Omental fat pad (tissue), 4 donors: ENCODE results near the gene TECTA. TPM values are rescaled to one million over a fixed set of nuclear protein-coding genes. Genes with fewer than 3 reads are reported as not detected.

Experiments used
- ATAC-seq: fragments of 150-250 bp; one replicate; pipeline ENCODE4 v1.9.1; 2016; ENCODE audit warnings: mild to moderate bottlenecking, moderate library complexity; ENCODE audit not compliant: low FRiP score
- DNase-seq: peaks from one replicate; pipeline ENCODE4 v3.0.0-alpha.2; 2019; ENCODE audit warnings: low spot score
- total RNA-seq, 4 donors: library from RNA; depleted of rRNA; stranded (reverse); fragments of >200 nt; gene quantifications; one replicate each; pipeline ENCODE4 v1.1.0, GENCODE V29; 2016
- TF ChIP-seq, protein P1 (sequence below), 3 donors: fragments of 450-650 bp; IDR thresholded peaks; one replicate each; pipeline ENCODE4 v1.5.1; 2016 to 2017; ENCODE audit warnings: antibody characterized with exemption in 3 of 3, mild to moderate bottlenecking in 3 of 3, moderate library complexity in 2 of 3

The TECTA gene
- total RNA-seq, 4 donors from 2014 or later: 0.48 to 1.5 (median 1.0) TPM

DNA sequence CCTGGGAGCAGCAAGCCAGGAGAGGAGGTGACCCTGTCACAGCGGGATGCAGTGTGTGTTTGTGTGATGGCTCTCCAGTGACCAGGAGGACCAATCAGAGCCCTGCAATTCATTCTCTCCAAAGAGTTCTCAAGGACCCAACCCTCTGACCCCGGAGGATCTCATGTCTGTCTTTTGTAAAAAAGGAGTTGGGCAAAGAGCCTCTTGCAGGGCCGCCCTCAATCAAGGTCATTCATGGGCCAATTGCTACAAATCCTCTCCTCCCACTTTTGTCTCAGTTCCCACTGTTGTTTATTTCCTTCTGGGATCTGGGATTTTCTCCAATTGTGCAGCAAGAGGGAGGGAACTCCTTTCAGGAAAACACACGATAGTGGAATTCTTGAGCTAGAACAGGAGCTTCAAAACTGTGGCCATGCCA lies 4.0 kb downstream of the TECTA start:
- peak; percentile 48 for ATAC-seq
- no peak for DNase-seq

DNA sequence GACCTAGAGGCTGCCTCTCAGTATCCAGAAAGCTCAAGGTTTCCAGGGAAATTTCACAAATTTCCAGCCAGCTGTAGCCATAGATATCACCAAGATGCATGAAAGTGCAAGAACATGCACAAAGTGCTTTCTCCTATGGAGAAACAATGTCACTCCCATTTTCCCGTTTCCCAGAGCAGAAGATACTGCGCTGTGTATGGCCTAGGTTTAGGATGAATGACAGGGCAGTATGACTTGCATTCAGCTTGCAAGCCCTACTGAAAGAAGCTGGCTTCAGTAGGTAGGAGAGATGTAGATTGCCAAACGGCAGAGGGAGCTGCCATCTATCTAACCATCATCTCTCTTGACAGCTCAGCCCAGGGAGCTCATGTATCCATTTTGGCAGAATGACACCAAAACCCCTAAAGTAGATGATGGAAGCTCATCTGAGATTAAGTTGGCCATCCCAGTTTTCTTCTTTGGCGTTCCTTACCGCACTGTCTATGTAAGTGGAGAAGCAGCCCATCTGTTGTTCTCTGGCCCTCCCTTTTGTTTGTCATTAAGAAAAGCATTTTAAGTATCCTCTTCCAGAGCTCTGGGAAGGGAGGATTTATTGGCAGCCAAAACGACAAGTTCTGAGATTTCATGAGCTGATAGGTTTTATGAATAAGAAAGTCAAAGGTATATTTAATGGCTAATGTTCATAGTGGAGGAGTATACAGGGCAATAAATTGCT lies 4.6 kb downstream of the TECTA start:
- DNase-seq (no peak), ATAC-seq (no peak)
- TF ChIP-seq, protein P1, sequence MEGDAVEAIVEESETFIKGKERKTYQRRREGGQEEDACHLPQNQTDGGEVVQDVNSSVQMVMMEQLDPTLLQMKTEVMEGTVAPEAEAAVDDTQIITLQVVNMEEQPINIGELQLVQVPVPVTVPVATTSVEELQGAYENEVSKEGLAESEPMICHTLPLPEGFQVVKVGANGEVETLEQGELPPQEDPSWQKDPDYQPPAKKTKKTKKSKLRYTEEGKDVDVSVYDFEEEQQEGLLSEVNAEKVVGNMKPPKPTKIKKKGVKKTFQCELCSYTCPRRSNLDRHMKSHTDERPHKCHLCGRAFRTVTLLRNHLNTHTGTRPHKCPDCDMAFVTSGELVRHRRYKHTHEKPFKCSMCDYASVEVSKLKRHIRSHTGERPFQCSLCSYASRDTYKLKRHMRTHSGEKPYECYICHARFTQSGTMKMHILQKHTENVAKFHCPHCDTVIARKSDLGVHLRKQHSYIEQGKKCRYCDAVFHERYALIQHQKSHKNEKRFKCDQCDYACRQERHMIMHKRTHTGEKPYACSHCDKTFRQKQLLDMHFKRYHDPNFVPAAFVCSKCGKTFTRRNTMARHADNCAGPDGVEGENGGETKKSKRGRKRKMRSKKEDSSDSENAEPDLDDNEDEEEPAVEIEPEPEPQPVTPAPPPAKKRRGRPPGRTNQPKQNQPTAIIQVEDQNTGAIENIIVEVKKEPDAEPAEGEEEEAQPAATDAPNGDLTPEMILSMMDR (IDR thresholded peaks at IDR 0.05): no peak

More for the DNA sequence above, 4.0 kb downstream of the TECTA start:
- TF ChIP-seq, protein P1 (IDR thresholded peaks at IDR 0.05): no peak

DNA sequence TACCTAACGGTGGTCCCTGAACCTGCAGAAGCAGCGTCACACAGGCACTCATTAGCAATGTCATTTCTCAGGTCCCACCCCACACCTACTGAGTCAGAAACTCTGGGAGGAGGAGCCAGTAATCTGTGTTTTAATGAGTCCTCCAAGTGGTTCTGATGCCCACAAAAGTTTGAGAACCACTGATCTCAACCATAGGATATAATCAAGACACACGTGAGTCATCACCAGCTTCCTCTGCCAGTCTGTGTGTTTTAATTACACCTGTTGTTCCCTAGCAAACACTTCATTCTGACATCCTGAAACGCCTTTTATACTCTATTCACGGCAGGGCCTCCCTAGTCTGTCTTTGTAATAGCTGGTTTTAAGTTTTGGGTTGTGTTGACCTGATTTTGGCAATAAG lies 5.8 kb downstream of the TECTA start:
- TF ChIP-seq, protein P1 (IDR thresholded peaks at IDR 0.05): no peak
- ATAC-seq: no peak
- no peak for DNase-seq

- TF ChIP-seq, protein P1 (IDR thresholded peaks at IDR 0.05): no peak
- DNase-seq: no peak
- ATAC-seq: no peak
Observed at GRCh38 chr11:121108413-121108812, 7.4 kb downstream of the TECTA start.

DNA sequence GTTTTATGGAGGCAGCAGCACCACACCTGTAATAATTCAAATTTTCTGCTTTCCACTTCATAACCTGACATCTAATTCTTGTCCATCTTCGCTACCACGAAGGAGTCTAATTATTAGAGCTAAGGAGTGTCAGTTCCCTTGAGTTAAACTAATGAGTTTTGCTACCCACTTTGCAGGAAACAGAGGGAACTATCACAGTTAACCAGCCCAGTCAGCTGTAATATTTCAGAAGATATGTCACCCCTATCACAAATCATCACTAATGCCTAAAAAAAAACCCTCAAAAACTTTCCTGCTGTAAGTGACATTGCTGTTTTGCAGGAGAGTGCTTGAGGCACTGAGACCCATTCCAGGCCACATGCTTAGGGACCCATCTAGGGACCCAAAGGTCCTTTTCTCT lies 8.4 kb downstream of the TECTA start:
- TF ChIP-seq, protein P1 (IDR thresholded peaks at IDR 0.05): no peak
- DNase-seq: no peak

DNA sequence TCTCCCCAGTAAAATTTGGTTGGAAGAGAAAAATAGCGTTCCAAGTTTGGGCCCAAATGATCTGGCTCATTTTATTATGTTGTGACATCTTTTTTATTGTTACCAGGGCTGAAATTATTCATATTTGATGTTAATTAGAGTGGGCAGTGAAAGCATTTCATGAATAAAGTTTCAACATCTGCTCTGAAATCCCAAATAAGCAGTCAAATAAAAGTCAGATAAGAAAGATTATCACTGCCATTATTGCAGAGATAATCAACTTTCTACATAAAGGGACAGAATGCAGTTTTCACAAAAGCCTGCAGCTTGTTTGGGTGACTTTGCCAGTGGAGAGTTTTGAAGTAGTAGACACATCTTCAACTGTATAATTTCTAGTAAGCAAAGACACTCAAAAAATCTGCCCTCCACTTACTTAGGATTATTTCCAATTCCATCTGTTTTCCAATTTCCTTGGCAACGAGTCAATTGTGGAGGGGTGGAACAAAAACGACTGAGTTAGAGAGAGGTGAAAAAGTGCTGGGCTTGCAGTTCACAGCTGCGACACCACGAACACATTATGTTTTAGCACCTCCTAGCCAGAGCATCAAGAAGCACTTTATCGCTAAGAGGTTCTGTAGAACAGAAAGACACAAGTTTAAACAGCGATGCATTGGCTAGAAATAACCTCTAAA lies 9.0 kb downstream of the TECTA start:
- TF ChIP-seq, protein P1 (IDR thresholded peaks at IDR 0.05): no peak
- DNase-seq (no peak), ATAC-seq (no peak)

More for the DNA sequence above, 8.4 kb downstream of the TECTA start:
- ATAC-seq: no peak
